NT2/D1 (cell line): Measurements from ENCODE around the gene RASAL1.
A peak's percentile ranks its signal among the peaks of the same experiment; 100 is the strongest.

Experiments used
- DNase-seq: peaks from one replicate; pipeline ENCODE4 v3.0.0-alpha.2; 2011; ENCODE audit warnings: low read depth, low spot score
- H3K27me3 ChIP-seq: 2 replicates; pipeline ENCODE4 v1.6.0; 2011; ENCODE audit warnings: mild to moderate bottlenecking; ENCODE audit not compliant: insufficient read length, insufficient read depth
- H3K36me3 ChIP-seq: 2 replicates; pipeline ENCODE4 v1.6.1; 2011; ENCODE audit warnings: mild to moderate bottlenecking, low read length, mixed read lengths; ENCODE audit not compliant: insufficient read depth, insufficient read length
- H3K4me1 ChIP-seq: 2 replicates; pipeline ENCODE4 v1.5.1; 2011; ENCODE audit not compliant: insufficient read depth, insufficient read length
- H3K4me3 ChIP-seq: 2 replicates; pipeline ENCODE4 v1.5.1; 2011; ENCODE audit warnings: low read depth; ENCODE audit not compliant: insufficient read length
- H3K9ac ChIP-seq: 2 replicates; pipeline ENCODE4 v1.6.0; 2011; ENCODE audit warnings: low read depth; ENCODE audit not compliant: insufficient read length
- H3K9me3 ChIP-seq: 2 replicates; pipeline ENCODE4 v1.5.1; 2011; ENCODE audit warnings: mild to moderate bottlenecking, low read length; ENCODE audit not compliant: insufficient read depth
- SUZ12 ChIP-seq: IDR thresholded peaks from 2 replicates; pipeline ENCODE4 v1.6.1; 2011; ENCODE audit not compliant: insufficient read length, insufficient read depth; ENCODE audit errors: extremely low read depth
- YY1 ChIP-seq: IDR thresholded peaks from 2 replicates; pipeline ENCODE4 v1.6.1; 2011; ENCODE audit not compliant: insufficient read length, insufficient read depth
- ZNF274 ChIP-seq: IDR thresholded peaks from 2 replicates; pipeline ENCODE4 v1.6.1; 2011; ENCODE audit warnings: mild to moderate bottlenecking, low read depth, low read length

The RASAL1 gene

DNA sequence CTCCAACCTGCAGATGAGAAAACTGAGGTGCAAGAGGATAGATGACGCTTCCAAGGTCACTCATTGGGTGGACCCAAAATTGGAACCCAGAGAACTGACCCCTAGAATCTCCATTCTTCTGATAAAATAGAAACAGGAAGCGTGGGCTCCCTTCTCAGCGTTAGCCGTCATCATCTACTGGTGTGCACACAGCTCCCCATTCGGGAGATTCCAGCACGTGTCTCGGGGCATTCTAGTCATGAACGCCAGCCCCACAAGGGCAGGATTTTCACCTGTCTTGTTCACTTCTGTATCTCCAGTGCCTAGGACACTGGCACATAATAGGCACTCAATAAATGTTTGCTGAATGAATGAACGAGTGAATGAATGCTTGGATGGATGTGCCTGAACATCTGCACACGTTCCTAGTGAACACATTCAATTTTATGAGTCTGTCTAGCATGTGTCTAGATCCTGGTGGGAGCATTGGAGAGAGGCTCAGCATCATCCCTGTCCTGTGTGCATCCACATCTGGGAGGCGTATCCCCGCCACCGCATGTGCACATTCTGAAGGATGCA, 30.5 kb downstream of the RASAL1 start:
- no peak for DNase-seq
- no peak overlapping the region for H3K9ac ChIP-seq

DNA sequence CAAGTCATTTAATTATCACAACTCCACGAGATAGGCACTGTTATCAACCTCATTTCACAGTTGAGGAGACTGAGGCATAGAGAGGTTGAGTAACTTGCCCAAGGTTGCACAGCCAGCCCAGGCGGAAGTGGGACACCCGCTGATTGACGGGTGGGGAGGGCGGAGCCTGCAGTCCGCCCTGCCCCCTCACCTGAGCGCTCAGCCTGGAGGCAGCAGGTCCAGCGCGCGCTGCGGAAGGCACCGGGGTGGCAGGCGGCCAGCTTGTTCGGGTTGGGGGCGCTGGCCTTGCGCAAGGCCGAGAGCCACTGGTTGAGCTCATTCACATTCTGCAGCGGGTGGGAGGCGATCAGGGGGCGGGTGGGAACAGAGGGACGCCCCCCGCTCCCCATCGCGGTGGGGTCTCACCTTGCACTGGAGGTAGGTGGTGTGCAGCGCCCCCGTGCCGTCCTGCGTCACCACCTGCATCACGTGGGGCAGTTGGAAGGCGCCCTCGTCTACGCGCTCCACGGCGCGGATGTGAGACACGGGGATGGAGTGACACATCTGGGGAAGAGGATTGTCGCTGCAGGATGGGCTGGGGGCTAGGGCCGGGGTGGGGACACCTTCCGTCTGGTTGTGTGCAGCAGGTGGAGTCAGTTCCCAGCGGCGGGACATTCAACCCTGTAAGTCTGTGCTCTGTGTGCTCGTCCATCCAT, 31.7 kb downstream of the RASAL1 start:
- DNase-seq = peak; percentile 63
- H3K4me3 ChIP-seq = peak overlapping the region; percentile 31
- H3K9ac ChIP-seq = peak overlapping the region; percentile 69
- H3K4me1 ChIP-seq = peaks cover 11% of the 10 kb centered on the region
- H3K27me3 ChIP-seq = no peaks in the 10 kb centered on the region
- no peaks in the 10 kb centered on the region for H3K9me3 ChIP-seq
- H3K36me3 ChIP-seq = no peaks in the 10 kb centered on the region
- TF ChIP-seq ZNF274 = no peak
- no peak for TF ChIP-seq SUZ12
- no peak for TF ChIP-seq YY1

More for the DNA sequence above, 30.5 kb downstream of the RASAL1 start:
- TF ChIP-seq YY1 = no peak
- TF ChIP-seq ZNF274 = no peak
- TF ChIP-seq SUZ12 = no peak
- Histone ChIP-seq H3K27me3 (no peaks in the 10 kb centered on the region), H3K9me3 (no peaks in the 10 kb centered on the region), H3K4me1 (peaks cover 11% of the 10 kb centered on the region), H3K36me3 (no peaks in the 10 kb centered on the region), H3K4me3 (no peak overlapping the region)

DNA sequence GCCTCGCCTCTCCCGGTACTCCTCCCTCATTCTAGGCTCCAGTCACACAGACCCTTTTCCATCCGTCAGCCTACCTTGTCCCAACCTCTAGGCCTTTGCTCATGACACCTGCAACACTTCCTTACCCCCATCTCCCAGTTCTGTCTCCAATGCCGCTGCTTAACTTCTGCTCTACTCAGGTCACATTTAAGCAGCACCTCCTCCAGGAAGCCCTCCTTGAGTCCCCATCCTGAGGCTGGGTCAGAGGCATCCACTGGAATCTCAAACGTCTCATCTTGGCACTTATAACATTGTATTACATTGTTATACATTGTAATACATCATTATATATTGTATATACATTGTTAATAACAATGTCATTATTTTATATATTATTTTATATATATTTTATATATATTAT, 32.8 kb downstream of the RASAL1 start:
- TF ChIP-seq YY1 = no peak
- no peak for DNase-seq
- H3K27me3 ChIP-seq = no peaks in the 10 kb centered on the region
- no peak overlapping the region for H3K4me3 ChIP-seq
- no peaks in the 10 kb centered on the region for H3K36me3 ChIP-seq
- H3K9me3 ChIP-seq = no peaks in the 10 kb centered on the region
- H3K4me1 ChIP-seq = peaks cover 15% of the 10 kb centered on the region
- H3K9ac ChIP-seq = no peak overlapping the region

DNA sequence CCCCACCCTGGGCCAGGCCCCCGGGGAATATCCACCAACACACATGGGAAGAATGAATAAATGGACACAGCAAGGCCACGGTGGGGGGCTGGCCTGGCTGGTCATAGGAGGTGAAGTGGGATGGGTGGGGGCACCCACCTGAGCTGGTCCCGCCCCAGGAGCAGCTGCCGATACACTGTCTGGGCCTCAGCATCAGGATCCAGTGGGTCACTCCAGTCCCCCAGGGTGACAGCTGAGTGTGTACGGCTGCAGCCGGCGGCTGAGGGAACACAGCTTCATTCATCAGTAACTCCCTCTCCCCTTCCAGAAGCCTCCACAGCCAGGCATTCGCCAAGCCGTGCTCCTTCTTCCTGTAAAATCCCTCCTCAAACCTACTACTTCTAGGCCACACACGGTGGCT, 33.8 kb downstream of the RASAL1 start:
- Histone ChIP-seq H3K9ac (peak overlapping the region; percentile 2), H3K27me3 (no peaks in the 10 kb centered on the region), H3K36me3 (no peaks in the 10 kb centered on the region), H3K4me1 (peaks cover 17% of the 10 kb centered on the region), H3K9me3 (no peaks in the 10 kb centered on the region), H3K4me3 (no peak overlapping the region)
- DNase-seq = no peak
- TF ChIP-seq YY1 (no peak), ZNF274 (no peak), SUZ12 (no peak)

DNA sequence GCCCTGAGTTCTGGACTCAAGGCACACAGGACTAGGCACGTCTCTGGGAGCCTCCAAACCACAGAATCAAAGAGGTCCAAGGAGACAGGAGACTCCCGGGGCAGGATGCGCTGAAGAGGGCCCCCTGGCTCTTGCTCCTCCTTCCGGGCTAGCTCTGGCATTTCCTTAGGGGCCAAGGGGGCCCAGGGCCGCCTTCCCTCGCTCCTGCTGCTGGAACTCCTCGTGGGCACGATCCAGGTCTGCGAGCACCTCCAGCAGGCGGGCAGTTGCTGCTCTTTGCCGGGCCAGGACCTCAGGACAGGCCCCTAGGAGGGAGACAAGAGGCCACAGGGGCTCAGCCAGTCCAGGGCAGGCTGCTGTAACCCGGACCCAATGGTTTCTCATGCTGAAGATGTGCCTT, 35.8 kb downstream of the RASAL1 start:
- H3K27me3 ChIP-seq = no peaks in the 10 kb centered on the region
- no peaks in the 10 kb centered on the region for H3K9me3 ChIP-seq
- H3K36me3 ChIP-seq = no peaks in the 10 kb centered on the region
- H3K4me1 ChIP-seq = peaks cover 12% of the 10 kb centered on the region
- no peak overlapping the region for H3K4me3 ChIP-seq
- DNase-seq = no peak
- no peak overlapping the region for H3K9ac ChIP-seq
- TF ChIP-seq YY1 = no peak
- TF ChIP-seq SUZ12 = no peak
- TF ChIP-seq ZNF274 = no peak

DNA sequence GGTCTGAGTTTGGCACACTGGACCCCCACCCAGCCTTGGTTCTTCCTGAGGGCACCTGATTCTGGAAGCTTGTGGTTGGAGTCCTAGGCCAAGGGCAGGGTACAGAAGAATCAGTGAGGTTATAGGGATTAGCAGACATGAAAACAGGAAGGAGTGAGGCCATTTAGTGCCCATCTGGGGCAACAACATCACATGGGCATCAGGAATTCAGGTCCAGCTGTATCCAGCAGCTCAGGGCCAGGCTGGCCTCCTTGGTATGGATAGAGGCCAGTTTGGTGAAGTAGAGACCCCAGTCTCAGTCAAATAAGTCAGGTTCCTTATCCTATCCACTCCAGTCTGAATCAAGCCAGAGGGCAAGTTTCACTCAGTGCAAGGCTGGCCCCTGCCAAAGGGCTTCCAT, 36.2 kb downstream of the RASAL1 start:
- Histone ChIP-seq H3K4me3 (no peak overlapping the region), H3K36me3 (no peaks in the 10 kb centered on the region), H3K4me1 (peaks cover 12% of the 10 kb centered on the region), H3K9ac (no peak overlapping the region), H3K27me3 (no peaks in the 10 kb centered on the region), H3K9me3 (no peaks in the 10 kb centered on the region)
- DNase-seq = no peak
- TF ChIP-seq ZNF274 (no peak), YY1 (no peak), SUZ12 (no peak)

DNA sequence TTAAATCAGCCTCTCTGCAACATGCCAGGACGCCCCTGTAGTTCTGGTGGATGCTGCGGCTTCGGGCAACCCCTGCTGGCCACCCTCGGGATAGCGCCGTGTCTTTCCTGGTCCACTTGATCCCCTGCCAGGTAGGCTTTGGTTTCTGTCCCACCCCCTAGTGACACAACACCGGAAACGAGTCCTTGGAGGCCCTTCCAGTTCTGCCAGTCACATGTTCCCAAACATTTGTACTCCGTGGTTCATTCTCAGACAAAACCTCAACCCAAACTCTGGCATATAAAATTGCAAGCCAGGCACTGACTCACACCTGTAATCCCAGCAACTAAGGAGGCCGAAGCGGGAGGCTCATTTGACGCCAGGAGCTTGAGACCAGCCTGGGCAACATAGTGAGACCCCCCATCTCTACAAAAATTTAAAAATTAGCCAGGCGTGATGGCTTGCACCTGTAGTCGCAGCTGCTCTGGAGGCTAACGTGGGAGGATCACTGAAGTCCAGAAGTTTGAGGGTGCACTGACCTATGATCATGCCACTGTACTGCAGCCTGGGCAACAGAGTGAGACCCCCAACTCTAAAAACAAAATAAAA, 37.0 kb downstream of the RASAL1 start:
- Histone ChIP-seq H3K36me3 (no peaks in the 10 kb centered on the region), H3K4me3 (no peak overlapping the region), H3K4me1 (peaks cover 9% of the 10 kb centered on the region), H3K27me3 (no peaks in the 10 kb centered on the region), H3K9me3 (no peaks in the 10 kb centered on the region), H3K9ac (no peak overlapping the region)
- DNase-seq = peak; percentile 68
- no peak for TF ChIP-seq SUZ12
- no peak for TF ChIP-seq ZNF274
- TF ChIP-seq YY1 = no peak
